CD4-positive, alpha-beta T cell treated with Interleukin-4 for 4 hours (primary cell): ENCODE results near the gene PRPS1.
"Not testable (repeated sequence)": the region's sequence is repeated elsewhere in the genome, so short reads cannot be mapped to it uniquely, and the experiment has no call there.

Experiments used
- DNase-seq: peaks from one replicate; pipeline ENCODE4 v3.0.0-alpha.2; 2020

PRPS1 gene

DNA sequence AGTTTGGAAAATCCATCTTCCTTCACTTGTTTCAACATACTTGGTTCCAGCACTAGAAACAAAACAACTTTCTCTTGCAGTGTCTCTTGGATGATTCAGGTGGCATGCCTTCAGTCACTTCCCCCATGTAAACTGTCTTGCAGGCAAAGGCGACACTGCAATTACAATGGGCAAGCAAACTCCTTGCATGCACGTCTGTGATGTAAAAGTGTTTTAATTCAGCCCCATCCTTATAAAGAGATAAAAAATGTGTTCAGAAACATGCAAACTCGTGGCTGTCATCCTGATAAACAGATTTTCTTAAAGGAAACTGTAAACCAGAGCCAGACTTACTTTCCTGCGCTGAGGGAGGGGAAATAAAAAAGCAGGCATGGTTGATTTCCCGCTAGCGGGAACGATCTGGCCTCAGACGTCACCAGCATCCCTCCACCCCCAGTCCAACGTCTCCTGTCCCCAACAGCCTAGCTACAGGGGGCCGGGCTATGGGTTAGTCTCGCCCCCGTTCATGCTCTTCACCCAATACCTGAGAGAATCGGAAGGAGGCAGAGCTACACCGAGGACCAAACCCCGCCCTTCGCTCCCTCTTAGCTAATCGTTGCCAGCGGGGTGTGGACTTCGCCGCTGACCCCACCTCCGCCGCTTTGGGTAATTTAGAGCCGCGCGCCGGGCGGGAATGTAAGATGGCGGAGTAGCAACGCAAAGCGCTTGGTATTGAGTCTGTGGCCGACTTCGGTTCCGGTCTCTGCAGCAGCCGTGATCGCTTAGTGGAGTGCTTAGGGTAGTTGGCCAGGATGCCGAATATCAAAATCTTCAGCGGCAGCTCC lies at the start of gene PRPS1:
TSS of gene PRPS1 (plus strand) at position 673 of the 824 bp plus-strand sequence. CDS start at position 792, 119 bp downstream.
- DNase-seq: peak; percentile 88

DNA sequence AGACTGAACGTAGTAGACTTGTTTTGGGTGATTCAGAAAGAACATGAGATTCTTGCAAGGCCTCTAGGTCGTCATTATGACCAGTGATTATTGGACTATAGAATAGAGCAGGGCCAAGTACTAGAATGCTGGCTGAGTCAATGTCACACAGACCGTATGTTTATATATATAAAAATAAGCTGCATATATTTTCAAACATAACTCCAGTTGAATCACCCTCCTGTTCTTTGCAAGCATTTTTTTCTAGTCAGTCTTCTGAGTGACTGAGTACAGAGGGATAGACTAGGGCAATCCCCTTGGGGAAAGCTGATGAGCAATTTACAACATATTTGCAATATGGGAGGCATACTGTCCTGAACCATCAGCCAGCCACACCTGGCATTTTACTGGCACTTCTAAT lies 48.4 kb upstream of the PRPS1 start:
- DNase-seq: no peak

DNA sequence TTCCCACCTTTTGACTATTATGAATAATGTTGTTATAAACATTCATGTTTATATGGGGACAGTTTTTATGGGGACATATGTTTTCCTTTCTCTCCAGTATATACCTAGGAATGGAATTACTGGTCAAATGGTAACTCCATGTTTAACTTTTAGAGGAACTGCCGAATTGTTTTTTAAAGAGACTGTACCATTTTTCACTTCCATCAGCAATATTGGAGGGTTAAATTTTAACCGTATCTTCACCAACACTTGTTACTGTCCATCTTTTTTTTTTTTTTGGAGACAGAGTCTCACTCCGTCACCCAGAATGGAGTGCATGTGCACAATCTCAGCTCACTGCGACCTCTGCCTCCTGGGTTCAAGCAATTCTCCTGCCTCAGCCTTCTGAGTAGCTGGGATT lies 46.4 kb upstream of the PRPS1 start:
- DNase-seq: no peak

DNA sequence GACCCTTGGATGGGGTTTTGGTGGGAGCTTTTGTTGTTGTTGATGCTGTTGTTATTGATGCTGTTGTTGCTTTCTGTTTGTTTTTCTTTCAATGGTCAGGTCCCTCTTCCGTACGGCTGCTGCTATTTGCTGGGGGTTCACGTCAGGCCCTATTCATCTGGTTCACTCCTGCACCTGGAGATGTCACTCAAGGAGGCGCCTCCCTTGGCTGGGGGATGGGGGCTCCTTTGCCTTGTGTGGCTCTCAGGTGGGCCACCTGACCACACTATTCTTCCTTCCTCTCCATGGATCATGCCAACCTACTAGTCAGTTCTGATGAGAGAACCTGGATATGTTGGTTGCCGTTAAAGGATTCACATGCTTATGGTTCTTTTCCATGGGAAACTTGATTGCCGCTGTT lies 39.1 kb upstream of the PRPS1 start:
- no peak for DNase-seq

DNA sequence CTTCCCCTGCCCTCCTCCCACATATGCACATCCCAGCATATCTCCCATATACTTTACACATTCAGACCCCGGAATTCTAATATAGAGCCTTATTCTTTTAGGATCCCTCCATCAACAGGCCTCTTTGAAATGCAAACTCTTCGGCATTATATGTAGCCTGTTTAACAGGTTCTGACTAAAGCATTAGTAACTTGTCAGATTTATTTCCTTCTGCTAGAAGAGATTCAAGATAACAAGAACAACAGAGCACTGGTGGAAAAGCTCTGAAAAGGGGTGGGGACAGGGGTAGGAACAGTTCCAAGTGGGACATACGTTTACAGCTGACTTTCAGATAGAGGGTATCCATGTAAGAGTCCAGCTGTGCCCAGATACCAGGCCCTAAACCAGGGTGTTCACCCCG lies 31.7 kb upstream of the PRPS1 start:
- no peak for DNase-seq

DNA sequence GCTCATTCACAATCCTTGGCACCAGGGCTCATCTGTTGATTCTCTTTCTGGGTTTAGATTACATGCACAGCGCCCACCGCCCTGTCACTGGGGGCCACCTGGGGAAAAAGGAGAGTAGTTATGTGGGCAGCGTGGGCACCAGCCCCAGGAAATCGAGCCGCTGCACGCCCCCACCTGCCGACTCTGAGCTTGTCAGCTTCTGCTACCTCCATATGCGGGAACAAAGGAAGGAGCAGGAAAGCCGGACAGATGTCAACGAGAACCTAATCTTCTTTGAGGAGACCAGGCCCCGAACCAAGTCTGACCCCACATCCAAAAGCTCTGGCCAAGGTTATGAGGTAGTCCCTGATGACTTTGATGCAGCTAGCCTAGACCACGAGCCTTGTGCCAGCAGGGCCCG lies 31.0 kb upstream of the PRPS1 start:
- no peak for DNase-seq

DNA sequence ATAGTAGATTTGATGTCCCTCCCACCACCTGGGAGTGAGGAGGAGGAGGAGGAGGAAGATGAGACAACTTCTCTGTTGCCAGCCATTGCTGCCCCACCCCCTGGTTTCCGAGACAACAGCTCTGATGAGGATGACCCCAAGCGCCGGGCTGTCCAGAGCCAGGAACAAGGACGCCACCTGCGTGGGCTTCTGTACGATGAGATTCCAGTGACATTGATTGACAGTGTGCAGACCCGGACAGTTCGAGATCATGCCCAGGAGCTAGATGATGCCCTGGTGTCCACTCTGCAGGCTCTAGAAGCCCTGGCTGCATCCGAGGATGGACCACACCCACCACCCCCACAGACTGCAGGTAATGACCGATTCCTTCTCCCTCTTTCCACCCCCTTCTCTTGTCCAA lies 30.5 kb upstream of the PRPS1 start:
- DNase-seq: no peak

DNA sequence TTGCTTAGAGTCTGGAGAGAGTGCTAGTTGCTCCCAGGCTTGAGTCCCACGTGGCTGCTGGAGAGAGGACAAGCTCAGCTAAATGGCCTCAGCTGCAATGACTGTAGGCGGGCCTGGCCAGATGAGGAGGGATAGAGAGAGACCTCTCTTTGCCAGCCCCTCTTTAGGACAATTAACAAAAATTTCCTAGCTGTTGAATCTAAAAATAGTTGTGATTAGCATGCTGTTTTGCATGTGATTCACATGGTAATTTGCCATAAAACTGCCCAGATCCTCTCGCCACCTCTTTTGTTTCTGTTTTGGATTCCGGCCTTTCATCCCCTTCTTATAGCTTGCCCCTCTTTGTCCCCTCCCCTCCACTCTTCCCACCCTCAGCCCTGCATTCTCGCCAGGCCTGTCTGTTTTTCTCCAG lies 28.9 kb upstream of the PRPS1 start:
- DNase-seq: no peak

DNA sequence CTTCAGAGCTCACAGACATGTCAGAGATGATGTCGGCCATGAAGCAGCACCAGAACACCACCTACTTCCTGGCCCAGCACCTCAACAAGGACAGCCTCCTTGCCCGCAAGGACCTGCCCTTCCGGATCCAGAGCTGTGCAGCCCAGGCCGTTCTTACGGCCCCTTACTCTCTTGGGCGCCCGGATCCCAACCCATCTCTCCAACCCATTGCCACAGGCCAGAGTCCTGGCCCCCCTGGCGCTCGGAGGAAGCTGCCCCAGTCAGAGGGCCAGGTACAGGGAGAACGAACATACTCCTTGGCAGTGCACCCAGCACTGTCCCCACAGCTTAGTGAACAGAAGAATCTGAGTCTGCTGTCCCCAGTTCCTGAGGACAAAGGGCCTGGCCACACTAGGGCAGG lies 27.9 kb upstream of the PRPS1 start:
- DNase-seq: no peak

DNA sequence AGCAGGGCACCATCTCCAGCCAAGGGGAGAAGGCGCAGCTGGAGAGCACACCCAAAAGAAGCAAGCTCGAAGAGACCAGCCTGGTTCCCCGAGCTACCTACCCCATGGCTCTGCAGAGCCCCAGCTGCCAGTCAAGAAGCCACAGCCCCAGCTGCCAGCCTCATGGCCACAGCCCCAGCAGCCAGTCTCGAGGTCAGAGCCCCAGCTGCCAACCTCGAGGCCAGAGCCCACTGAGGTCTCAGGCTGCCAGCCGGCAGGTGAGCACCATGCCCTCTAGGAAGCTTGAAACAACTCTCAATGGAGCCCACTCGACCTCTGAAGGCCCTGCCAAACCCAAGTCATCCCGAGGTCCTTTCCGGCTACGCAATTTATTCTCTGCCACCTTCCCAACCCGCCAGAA lies 27.0 kb upstream of the PRPS1 start:
- DNase-seq: no peak

DNA sequence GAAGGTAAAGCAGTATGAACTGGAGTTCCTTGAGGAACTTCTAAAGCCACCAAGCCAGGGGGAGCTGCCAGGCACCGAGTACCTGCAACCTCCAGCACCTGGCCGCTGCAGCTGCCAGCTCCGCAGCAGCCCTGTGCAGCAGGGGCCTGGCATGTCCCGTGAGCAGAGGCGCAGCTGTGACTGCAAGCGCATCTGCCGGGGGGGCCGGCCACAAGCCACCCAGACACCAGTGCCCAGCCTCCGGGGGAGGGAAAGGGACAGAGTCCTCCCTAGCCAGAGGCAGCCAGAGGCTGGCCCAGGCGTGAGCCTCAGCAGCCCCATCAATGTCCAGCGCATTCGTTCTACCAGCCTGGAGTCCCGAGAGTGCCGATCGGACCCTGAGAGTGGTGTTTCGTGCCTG lies 26.6 kb upstream of the PRPS1 start:
- no peak for DNase-seq

DNA sequence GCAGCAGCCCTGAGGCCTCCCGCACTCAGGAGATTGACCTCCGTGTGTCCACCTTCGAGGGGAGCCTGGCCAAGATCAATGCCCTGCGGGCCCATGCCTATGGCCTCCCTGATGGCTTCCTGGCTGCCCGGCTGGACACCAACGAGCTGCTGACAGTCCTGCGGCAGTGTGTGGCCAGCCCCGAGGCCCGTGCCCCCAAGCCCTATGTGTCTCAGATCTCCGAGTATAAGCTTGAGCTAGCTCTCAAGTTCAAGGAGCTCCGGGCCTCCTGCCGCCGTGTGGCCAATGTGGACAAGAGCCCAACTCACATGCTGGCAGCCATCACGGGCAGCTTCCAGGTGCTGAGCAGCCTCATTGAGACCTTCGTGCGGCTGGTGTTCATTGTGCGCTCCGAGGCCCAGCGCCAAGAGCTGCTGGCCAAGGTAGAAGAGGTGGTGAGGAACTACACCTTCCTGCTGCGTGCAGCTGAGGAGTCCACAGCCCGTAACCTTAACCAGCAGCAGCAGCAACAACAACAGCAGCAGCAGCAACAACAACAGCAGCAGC lies 25.5 kb upstream of the PRPS1 start:
- no peak for DNase-seq

DNA sequence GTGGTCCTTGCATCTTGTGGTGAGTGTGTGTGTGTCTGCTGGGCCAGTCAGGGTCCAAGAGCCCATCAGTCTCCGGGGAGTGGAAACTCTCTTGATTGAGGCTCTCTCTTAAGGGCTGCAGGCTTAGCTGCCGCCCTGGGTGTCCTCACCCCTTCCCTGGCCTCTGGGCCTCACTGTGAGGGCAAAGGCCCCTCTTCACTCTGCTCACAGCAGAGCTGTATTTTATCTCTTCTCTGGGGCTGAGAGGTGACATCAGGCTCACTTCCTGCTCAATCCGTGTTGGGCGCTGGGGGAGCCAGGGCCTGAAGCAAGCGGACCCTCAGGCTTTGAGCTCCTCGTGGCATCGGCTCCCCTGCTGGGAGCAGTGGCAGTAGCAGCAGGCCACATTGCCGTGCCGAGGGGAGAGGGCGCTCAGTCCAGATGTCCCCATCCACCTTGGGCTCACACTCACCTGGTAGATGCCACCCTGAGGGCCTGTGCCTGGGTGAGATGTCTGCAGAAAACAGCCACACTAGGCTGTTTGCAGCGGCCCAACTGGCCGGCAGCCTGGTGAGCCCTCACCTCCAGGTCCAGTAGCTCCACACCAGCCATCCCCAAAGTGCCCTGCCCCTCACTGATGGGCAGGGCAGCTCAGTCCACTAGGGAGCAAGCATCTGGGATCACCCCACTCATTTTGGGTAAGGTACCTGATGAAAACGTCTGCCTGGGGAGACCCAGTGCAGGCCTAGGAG lies 24.7 kb upstream of the PRPS1 start:
- no peak for DNase-seq

DNA sequence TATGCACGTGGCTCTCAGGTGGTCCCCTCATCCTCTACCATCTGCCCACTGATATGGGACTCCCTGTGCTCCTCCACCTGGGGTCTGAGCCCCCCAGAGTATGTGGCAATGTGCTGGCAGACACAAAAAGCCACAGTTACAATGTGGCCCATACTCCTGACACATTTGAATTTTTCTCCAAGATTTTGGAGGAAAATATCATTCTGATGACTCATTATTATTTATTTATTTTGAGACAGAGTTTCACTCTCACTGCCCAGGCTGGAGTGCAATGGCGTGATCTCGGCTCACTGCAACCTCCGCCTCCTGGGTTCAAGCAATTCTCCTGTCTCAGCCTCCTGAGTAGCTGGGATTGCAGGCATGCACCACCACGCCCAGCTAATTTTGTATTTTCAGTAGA lies 19.2 kb upstream of the PRPS1 start:
- DNase-seq: not testable (repeated sequence)

DNA sequence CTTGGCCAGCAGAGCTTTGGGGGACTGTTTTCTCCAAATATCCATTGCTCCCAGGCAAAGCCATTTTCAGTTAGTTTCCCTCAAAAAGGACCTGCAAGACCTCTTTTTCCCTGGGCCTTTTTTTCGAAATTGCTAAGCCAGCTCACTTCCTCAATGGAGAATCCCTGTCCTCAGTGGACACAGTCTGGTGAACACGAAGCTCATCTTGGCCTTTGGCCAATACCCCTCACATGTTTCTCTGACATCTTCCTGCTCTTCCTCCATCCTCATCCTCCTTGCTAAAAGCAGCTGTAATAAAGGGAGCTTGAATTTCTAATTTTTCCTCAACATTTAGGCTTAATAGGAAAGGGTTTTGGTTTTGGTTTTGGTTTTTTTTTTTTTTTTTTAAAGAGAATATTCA lies 17.6 kb upstream of the PRPS1 start:
- DNase-seq: no peak

DNA sequence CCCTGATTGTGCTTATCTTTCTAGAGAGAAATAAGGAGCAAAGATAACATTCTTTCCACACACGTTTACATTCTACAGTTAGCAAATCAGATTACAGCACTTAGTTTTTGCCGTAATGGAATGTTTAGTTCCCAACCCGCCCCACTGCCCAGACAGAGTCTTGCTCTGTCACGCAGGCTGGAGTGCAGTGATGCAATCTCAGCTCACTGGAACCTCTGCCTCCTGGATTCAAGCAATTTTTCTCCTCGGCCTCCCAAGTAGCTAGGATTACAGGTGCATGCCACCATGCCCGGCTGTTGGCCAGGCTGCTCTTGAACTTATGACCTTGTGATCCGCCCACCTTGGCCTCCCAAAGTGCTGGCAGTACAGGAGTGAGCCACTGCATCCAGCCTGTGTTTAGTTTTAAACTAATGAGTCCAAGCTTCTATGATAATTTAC lies 8.4 kb upstream of the PRPS1 start:
- DNase-seq: no peak

DNA sequence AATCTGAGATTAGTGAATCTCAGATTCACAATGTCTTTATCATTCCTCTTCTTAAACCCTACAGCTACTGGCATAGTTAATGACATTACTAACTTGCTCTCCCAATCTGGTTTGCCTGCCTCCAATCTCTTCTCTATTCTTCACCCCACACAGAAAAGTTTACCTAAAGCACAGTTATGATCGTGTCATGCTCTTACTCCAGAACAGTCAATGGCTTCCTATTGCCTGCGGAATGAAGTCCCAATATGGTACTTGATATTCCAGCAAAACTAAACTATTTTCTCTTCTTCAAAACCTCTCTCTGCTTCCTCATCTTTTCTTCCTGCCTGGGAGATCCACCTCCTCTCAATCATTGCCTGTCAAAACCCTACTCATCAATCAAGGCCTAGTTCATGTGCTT lies 3.4 kb upstream of the PRPS1 start:
- no peak for DNase-seq

DNA sequence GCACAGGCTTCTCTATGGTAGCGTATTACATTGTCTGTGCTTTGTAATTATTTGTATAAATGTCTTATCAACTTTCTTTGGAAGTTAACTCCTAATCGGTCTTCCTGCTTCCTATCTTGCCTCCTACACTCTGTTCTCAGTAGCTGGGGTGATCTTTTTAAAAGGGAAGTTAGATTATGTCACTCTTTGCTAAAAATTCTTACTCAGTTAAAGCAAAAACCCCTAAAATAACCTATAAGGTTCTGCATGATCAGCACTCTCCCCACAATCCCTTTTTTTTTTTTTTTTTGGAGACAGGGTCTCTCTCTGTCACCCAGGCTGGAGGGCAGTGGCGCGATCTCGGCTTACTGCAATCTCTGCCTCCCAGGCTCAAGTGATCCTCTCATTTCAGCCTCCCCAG lies 2.6 kb upstream of the PRPS1 start:
- no peak for DNase-seq

DNA sequence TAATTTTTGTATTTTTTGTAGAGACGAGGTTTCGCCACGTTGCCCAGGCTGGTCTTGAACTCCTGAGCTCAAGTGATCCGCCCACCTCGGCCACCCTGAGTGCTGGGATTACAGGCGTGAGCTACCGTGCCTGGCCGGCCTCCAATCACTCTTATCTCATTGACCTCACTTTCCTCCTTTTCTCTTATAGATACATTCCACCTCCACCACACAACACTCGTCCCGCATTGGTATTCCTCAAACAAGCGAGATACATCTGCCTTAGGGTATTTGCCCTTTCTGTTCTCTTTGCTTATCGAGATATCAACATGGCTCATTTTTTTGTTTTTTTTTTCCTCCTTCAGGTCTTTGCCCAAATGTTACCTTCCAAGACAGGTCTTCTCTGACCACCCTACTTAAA lies 1.8 kb upstream of the PRPS1 start:
- DNase-seq: no peak

DNA sequence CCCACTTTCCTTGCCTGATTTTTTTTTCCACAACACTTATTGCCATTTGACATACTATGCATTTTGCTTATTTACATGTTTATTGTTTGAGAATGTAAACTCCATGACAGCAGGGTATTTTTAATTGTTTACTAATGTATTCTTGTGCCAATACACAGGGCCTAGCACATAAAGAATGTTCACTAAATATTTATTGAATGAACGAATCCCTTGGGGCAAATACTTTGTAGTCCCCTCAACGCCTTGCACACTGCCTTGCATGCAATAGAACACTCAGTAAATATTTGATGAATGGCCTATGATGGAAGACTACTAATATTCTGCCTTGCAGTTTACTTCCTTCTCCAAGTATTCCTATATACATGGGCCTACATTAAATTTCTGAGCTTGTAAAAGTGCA lies 1.4 kb upstream of the PRPS1 start:
- DNase-seq: no peak

DNA sequence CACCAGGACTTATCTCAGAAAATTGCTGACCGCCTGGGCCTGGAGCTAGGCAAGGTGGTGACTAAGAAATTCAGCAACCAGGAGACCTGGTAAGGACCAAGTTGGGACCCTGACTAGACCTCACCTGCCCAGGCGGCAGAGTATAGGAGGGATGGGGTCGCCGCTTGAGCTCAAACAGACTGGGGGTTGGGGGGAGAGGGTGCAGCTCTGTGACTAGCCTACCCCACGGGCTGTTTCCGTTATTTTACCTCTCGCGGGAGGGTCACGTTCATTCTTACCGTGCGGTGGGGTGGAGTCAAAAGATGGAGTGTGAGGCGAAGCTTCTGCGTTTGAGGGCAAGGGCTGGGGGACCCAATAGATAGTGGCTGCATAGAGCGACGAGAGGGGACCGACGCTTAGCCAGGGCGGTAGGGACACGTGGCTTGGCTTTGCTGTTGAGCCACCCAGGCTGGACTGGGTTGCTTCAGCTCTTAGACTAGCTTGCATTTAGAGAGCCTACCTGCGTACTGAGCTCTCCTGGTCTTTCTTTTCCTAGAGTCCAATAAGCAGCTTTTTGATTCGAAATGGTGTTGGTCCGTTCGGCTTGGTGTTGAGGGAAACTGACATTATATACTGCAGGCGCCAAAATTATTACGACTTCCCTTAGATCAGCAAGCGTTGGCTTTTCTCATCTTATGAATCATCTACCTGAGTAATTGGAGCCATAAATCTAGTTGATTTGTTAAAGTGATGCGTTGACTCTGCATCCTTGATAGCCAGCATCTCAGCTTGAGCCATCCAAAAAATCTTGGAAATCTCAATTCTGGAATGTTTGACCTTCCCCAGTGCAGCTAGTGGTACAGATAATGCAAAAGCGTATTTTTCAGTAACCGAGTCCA lies 591 bp downstream of the PRPS1 start:
- DNase-seq: peak; percentile 49

DNA sequence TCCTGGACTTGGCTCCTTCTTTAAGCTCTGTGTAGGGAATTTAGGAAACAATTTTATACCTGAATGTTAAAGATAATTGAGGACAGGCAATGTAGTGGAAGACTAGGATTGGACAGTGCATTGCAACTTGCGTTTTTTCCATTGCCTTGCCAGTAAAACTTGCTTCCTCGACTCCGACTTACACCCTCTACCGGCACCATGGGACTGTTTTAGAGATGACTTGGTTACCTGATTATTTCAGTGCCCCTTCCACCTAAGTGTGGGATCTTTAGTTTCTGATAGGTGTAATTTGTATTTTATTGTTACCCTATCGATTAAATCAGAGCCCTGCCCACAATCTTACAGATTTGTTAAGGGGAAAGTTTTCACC lies 1.2 kb downstream of the PRPS1 start:
- DNase-seq: peak; percentile 8

DNA sequence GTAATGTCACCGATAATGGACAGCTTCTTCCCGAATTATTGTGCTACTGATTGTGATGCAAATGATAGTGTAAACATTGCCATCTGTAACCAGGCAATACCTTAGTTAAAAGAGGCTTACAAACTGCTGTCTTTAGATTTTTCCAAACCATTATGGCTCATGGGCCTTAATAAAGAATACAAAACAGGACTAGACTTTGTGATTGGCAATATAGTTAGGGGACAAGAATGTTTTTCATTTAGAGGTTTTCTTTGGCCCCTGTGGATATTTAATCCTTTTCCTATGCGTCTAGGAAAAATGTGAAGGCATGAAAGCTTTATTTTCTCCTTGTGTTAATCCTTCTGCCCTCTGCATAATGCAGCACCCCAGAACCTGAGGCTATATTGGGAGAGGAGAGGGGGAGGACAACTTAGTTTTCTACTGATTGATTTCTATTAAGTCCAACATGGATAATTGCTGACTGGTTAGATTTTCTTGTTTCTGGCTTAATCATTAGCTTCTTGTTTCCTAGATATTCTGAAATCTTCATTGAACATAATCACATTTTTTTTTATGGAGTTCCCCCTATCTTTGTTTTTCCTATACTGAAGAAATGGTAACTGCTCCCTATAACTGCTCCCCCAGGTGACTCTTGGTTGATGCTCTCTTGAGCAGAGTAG lies 1.9 kb downstream of the PRPS1 start:
- no peak for DNase-seq
